HEK293 (cell line): ENCODE measurements around the gene COX19.
A peak's percentile ranks its signal among the peaks of the same experiment; 100 is the strongest.

Source experiments
- CTCF ChIA-PET: fragments of 350-600 bp; formaldehyde crosslinking; extraction: SDS; loops from one replicate; lab custom pipeline; 2021; ENCODE audit warnings: antibody characterized with exemption; lab: Yijun Ruan, JAX
- POLR2A ChIA-PET: fragments of 300-600 bp; formaldehyde crosslinking; extraction: SDS; loops from one replicate; lab custom pipeline; 2020; ENCODE audit warnings: antibody characterized with exemption, inconsistent platforms; lab: Yijun Ruan, JAX
- H3K27ac ChIP-seq: fragments of 200-500 bp; sonication (Bioruptor generic); 2 replicates; pipeline ENCODE4 v1.5.1; 2014; ENCODE audit warnings: low read depth, low read length, control low read depth, inconsistent platforms; ENCODE audit errors: extremely low read depth
- H3K36me3 ChIP-seq, 2 experiments: fragments of 200-500 bp in 1 of 2; sonication (Bioruptor generic) in 1 of 2; 1 replicate in 1 of 2; 2 replicates in 1 of 2; pipeline ENCODE4 v1.5.1; 2014 to 2017; ENCODE audit warnings: inconsistent platforms in 2 of 2, low read length in 2 of 2; ENCODE audit not compliant: control insufficient read depth in 2 of 2, insufficient read depth in 1 of 2
- H3K4me1 ChIP-seq: fragments of 200-500 bp; sonication (Bioruptor generic); 2 replicates; pipeline ENCODE4 v1.5.1; 2014; ENCODE audit warnings: mild to moderate bottlenecking, low read length, inconsistent platforms; ENCODE audit not compliant: control insufficient read depth, insufficient read depth
- H3K4me3 ChIP-seq: 2 replicates; pipeline ENCODE4 v1.5.1; 2011; ENCODE audit warnings: low read depth, mild to moderate bottlenecking, control low read depth, low read length, moderate library complexity
- H3K9me3 ChIP-seq: fragments of 200-500 bp; sonication (Bioruptor generic); 2 replicates; pipeline ENCODE4 v1.5.1; 2014; ENCODE audit warnings: low read depth, low read length, inconsistent platforms; ENCODE audit not compliant: control insufficient read depth, insufficient read depth
- ATF2 ChIP-seq: fragments of 450-650 bp; formaldehyde crosslinking; IDR thresholded peaks from 2 replicates; pipeline ENCODE4 v1.5.1; 2016; ENCODE audit warnings: missing biosample characterization, missing genetic modification characterization, low read depth
- KLF10 ChIP-seq: fragments of 450-650 bp; IDR thresholded peaks from 2 replicates; pipeline ENCODE4 v1.5.1; 2018; ENCODE audit warnings: missing biosample characterization, mild to moderate bottlenecking, missing genetic modification characterization
- PRDM4 ChIP-seq: fragments of 450-650 bp; formaldehyde crosslinking; IDR thresholded peaks from 2 replicates; pipeline ENCODE4 v1.5.1; 2017; ENCODE audit warnings: missing biosample characterization, missing genetic modification characterization
- ZBTB20 ChIP-seq: fragments of 450-650 bp; formaldehyde crosslinking; IDR thresholded peaks from 2 replicates; pipeline ENCODE4 v1.5.1; 2016; ENCODE audit warnings: missing biosample characterization, missing genetic modification characterization
- ZNF114 ChIP-seq: fragments of 450-650 bp; formaldehyde crosslinking; IDR thresholded peaks from 2 replicates; pipeline ENCODE4 v1.5.0; 2017; ENCODE audit warnings: missing biosample characterization, missing genetic modification characterization
- ZNF140 ChIP-seq: fragments of 450-650 bp; formaldehyde crosslinking; IDR thresholded peaks from 2 replicates; pipeline ENCODE4 v1.5.1; 2016; ENCODE audit warnings: missing biosample characterization, missing genetic modification characterization
- ZNF23 ChIP-seq: fragments of 450-650 bp; formaldehyde crosslinking; IDR thresholded peaks from 2 replicates; pipeline ENCODE4 v1.5.1; 2016; ENCODE audit warnings: missing biosample characterization, missing genetic modification characterization, borderline replicate concordance
- ZNF449 ChIP-seq: fragments of 450-650 bp; formaldehyde crosslinking; IDR thresholded peaks from 2 replicates; pipeline ENCODE4 v1.5.1; 2017; ENCODE audit warnings: missing biosample characterization, mild to moderate bottlenecking, missing genetic modification characterization, moderate library complexity
- ZNF501 ChIP-seq: fragments of 450-650 bp; formaldehyde crosslinking; IDR thresholded peaks from 2 replicates; pipeline ENCODE4 v1.5.1; 2016; ENCODE audit warnings: missing biosample characterization, missing genetic modification characterization
- ZNF585B ChIP-seq: fragments of 450-650 bp; formaldehyde crosslinking; IDR thresholded peaks from 2 replicates; pipeline ENCODE4 v1.5.1; 2016; ENCODE audit warnings: missing biosample characterization, missing genetic modification characterization
- ZNF600 ChIP-seq: fragments of 450-650 bp; formaldehyde crosslinking; IDR thresholded peaks from 2 replicates; pipeline ENCODE4 v1.5.1; 2016; ENCODE audit warnings: missing biosample characterization, missing genetic modification characterization
- ZNF660 ChIP-seq: fragments of 450-650 bp; IDR thresholded peaks from 2 replicates; pipeline ENCODE4 v1.5.1; 2018; ENCODE audit warnings: missing biosample characterization, mild to moderate bottlenecking, missing genetic modification characterization
- TF ChIP-seq, protein P1 (sequence below): fragments of 450-650 bp; formaldehyde crosslinking; IDR thresholded peaks from 2 replicates; pipeline ENCODE4 v1.5.1; 2016; ENCODE audit warnings: missing biosample characterization, missing genetic modification characterization, borderline replicate concordance
- TF ChIP-seq, protein P2 (sequence below): fragments of 450-650 bp; formaldehyde crosslinking; IDR thresholded peaks from 2 replicates; pipeline ENCODE4 v1.5.1; 2016; ENCODE audit warnings: missing biosample characterization, missing genetic modification characterization, borderline replicate concordance
- TF ChIP-seq, protein P3 (sequence below): fragments of 450-650 bp; formaldehyde crosslinking; IDR thresholded peaks from 2 replicates; pipeline ENCODE4 v1.5.1; 2016; ENCODE audit warnings: missing biosample characterization, missing genetic modification characterization, borderline replicate concordance

The COX19 gene

GRCh38 chr7:918118-918425, 57.3 kb downstream of the COX19 start (continued):
- TF ChIP-seq, protein P1, sequence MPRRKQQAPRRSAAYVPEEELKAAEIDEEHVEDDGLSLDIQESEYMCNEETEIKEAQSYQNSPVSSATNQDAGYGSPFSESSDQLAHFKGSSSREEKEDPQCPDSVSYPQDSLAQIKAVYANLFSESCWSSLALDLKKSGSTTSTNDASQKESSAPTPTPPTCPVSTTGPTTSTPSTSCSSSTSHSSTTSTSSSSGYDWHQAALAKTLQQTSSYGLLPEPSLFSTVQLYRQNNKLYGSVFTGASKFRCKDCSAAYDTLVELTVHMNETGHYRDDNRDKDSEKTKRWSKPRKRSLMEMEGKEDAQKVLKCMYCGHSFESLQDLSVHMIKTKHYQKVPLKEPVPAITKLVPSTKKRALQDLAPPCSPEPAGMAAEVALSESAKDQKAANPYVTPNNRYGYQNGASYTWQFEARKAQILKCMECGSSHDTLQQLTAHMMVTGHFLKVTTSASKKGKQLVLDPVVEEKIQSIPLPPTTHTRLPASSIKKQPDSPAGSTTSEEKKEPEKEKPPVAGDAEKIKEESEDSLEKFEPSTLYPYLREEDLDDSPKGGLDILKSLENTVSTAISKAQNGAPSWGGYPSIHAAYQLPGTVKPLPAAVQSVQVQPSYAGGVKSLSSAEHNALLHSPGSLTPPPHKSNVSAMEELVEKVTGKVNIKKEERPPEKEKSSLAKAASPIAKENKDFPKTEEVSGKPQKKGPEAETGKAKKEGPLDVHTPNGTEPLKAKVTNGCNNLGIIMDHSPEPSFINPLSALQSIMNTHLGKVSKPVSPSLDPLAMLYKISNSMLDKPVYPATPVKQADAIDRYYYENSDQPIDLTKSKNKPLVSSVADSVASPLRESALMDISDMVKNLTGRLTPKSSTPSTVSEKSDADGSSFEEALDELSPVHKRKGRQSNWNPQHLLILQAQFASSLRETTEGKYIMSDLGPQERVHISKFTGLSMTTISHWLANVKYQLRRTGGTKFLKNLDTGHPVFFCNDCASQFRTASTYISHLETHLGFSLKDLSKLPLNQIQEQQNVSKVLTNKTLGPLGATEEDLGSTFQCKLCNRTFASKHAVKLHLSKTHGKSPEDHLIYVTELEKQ (tag by site-specific recombination) = no peak
- TF ChIP-seq, protein P2, sequence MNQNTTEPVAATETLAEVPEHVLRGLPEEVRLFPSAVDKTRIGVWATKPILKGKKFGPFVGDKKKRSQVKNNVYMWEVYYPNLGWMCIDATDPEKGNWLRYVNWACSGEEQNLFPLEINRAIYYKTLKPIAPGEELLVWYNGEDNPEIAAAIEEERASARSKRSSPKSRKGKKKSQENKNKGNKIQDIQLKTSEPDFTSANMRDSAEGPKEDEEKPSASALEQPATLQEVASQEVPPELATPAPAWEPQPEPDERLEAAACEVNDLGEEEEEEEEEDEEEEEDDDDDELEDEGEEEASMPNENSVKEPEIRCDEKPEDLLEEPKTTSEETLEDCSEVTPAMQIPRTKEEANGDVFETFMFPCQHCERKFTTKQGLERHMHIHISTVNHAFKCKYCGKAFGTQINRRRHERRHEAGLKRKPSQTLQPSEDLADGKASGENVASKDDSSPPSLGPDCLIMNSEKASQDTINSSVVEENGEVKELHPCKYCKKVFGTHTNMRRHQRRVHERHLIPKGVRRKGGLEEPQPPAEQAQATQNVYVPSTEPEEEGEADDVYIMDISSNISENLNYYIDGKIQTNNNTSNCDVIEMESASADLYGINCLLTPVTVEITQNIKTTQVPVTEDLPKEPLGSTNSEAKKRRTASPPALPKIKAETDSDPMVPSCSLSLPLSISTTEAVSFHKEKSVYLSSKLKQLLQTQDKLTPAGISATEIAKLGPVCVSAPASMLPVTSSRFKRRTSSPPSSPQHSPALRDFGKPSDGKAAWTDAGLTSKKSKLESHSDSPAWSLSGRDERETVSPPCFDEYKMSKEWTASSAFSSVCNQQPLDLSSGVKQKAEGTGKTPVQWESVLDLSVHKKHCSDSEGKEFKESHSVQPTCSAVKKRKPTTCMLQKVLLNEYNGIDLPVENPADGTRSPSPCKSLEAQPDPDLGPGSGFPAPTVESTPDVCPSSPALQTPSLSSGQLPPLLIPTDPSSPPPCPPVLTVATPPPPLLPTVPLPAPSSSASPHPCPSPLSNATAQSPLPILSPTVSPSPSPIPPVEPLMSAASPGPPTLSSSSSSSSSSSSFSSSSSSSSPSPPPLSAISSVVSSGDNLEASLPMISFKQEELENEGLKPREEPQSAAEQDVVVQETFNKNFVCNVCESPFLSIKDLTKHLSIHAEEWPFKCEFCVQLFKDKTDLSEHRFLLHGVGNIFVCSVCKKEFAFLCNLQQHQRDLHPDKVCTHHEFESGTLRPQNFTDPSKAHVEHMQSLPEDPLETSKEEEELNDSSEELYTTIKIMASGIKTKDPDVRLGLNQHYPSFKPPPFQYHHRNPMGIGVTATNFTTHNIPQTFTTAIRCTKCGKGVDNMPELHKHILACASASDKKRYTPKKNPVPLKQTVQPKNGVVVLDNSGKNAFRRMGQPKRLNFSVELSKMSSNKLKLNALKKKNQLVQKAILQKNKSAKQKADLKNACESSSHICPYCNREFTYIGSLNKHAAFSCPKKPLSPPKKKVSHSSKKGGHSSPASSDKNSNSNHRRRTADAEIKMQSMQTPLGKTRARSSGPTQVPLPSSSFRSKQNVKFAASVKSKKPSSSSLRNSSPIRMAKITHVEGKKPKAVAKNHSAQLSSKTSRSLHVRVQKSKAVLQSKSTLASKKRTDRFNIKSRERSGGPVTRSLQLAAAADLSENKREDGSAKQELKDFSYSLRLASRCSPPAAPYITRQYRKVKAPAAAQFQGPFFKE (tag by site-specific recombination) = no peak
- TF ChIP-seq ZNF23 (no peak), KLF10 (no peak), ZNF501 (tag by site-specific recombination) (no peak), ZNF585B (no peak), ZNF660 (tag by site-specific recombination) (no peak), ZNF600 (tag by site-specific recombination) (no peak)

DNA sequence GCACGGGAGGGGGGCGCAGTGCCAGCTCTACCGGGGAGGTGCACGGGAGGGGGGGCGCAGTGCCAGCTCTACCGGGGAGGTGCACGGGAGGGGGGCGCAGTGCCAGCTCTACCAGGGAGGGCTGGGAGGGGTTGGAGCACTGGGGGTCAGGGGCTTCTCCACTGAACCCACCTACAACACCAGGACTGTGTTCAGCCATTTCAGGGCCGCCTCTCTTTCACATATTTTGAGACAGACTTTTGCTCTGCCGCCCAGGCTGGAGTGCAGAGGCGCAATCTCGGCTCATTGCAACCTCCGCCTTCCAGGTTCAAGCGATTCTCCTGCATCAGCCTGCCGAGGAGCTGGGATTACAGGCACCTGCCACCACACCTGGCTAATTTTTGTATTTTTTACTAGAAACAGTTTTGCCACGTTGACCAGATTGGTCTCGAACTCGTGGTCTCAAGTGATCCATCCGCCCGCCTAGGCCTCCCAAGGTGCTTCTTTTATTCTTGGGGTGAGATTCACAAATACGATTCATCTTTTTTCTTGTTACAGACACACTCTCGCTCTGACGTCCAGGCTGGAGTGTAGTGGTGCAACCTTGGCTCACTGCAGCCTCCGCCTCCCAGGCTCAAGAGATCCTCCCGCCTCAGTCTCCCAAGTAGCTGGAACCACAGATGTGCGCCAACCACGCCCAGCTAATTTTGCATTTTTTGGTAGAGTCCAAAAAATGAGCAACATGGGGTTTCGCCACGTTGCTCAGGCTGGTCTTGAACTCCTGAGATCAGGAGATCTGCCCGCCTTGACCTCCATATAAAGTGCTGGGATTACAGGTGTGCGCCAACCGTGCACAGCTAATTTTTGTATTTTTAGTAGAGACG, 57.9 kb downstream of the COX19 start:
- H3K4me3 ChIP-seq = no peak overlapping the region
- TF ChIP-seq ZBTB20 (tag by site-specific recombination) (no peak), ATF2 (tag by site-specific recombination) (no peak), ZNF140 (tag by site-specific recombination) (no peak), ZNF449 (tag by site-specific recombination) (no peak), PRDM4 (tag by site-specific recombination) (0 out of 2 replicates have a peak, but pooled peaks have one; percentile 30), ZNF114 (tag by site-specific recombination) (no peak)
- TF ChIP-seq, protein P3, sequence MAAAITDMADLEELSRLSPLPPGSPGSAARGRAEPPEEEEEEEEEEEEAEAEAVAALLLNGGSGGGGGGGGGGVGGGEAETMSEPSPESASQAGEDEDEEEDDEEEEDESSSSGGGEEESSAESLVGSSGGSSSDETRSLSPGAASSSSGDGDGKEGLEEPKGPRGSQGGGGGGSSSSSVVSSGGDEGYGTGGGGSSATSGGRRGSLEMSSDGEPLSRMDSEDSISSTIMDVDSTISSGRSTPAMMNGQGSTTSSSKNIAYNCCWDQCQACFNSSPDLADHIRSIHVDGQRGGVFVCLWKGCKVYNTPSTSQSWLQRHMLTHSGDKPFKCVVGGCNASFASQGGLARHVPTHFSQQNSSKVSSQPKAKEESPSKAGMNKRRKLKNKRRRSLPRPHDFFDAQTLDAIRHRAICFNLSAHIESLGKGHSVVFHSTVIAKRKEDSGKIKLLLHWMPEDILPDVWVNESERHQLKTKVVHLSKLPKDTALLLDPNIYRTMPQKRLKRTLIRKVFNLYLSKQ (tag by site-specific recombination) = no peak
- TF ChIP-seq, all 188 proteins: peak for 1
- Histone ChIP-seq H3K36me3 (no peaks in the 10 kb centered on the region), H3K27ac (no peak overlapping the region), H3K9me3 (no peaks in the 10 kb centered on the region), H3K4me1 (no peaks in the 10 kb centered on the region)
- ChIA-PET CTCF (interaction anchor here (0.7 kb wide), 2 partner anchors 44 to 148 kb away, joined by 3 read pairs; no protein-coding TSS in a partner anchor), POLR2A (interaction anchor here (0.7 kb wide), 1 partner anchor 239 kb away, joined by 7 read pairs; no protein-coding TSS in a partner anchor)
